GM13976 (cell line): ENCODE measurements around the gene RCOR1.

Experiments
- DNase-seq: peaks from one replicate; pipeline ENCODE4 v3.0.0; 2012; ENCODE audit warnings: low spot score
- in situ Hi-C: fragments of 300-500 bp; cut with MboI; formaldehyde crosslinking; loops from one replicate; pipeline ENCODE4 v1.12.0; 2022; ENCODE audit warnings: low sequenced_read_pairs, mixed read lengths, inconsistent platforms; ENCODE audit not compliant: unreplicated experiment
- TF ChIP-seq, protein P1 (sequence below): IDR thresholded peaks from 2 replicates; pipeline ENCODE4 v1.5.1; 2012; ENCODE audit warnings: borderline replicate concordance, mild to moderate bottlenecking; ENCODE audit not compliant: insufficient read depth; ENCODE audit errors: extremely low read depth, missing control alignments, control extremely low read depth

The RCOR1 gene

DNA sequence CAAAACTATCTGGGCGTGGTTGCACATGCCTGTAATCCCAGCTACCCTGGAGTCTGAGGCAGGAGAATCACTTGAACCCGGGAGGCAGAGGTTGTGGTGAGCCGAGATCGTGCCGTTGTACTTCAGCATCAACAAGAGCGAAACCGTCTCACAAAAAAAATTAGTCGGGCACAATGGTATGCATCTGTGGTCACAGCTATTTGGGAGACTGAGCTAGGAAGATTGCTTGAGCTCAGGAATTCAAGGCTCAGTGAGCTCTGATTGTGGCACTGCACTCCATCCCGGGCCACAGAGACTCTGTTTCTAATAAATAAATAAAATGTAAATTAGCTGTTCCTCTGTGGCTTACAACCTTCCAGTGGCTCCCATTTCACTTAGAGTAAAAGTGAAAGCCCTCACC is 28.0 kb downstream of the RCOR1 start:
- no peak for DNase-seq
- in situ Hi-C loops: no loop called here
- TF ChIP-seq, protein P1, sequence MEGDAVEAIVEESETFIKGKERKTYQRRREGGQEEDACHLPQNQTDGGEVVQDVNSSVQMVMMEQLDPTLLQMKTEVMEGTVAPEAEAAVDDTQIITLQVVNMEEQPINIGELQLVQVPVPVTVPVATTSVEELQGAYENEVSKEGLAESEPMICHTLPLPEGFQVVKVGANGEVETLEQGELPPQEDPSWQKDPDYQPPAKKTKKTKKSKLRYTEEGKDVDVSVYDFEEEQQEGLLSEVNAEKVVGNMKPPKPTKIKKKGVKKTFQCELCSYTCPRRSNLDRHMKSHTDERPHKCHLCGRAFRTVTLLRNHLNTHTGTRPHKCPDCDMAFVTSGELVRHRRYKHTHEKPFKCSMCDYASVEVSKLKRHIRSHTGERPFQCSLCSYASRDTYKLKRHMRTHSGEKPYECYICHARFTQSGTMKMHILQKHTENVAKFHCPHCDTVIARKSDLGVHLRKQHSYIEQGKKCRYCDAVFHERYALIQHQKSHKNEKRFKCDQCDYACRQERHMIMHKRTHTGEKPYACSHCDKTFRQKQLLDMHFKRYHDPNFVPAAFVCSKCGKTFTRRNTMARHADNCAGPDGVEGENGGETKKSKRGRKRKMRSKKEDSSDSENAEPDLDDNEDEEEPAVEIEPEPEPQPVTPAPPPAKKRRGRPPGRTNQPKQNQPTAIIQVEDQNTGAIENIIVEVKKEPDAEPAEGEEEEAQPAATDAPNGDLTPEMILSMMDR: no peak

DNA sequence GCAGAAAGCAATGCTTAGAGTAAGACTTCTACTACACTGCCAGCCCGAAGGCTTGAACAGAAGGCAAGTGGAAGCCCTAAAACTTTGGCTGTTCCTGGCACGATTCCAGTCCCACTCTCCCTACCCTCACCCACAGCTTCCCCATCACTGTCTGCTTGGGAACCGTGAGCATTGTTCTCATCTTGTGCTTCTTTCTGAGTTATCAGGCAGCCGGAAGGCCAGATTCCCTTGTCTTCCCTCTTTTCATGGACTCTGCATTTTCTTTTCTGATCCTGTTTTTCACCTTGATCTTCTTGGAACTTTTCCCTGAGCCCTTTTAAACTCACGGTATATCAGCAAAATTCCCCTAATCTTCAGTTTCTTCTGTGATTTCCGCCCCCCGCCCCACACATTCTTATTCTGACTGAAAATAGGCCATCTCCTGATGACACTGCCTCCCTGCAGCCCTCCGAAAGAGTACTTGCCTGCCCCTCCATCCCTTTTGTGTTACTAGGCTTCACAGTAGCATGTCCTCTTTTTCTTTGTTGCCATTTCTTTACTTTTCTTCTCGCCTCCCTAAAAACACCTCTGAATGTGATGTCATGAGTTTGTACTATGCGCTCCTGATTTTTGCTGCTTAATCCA is 29.9 kb downstream of the RCOR1 start:
- peak; percentile 45 for DNase-seq
- TF ChIP-seq, protein P1: no peak
- in situ Hi-C loops: no loop called here

DNA sequence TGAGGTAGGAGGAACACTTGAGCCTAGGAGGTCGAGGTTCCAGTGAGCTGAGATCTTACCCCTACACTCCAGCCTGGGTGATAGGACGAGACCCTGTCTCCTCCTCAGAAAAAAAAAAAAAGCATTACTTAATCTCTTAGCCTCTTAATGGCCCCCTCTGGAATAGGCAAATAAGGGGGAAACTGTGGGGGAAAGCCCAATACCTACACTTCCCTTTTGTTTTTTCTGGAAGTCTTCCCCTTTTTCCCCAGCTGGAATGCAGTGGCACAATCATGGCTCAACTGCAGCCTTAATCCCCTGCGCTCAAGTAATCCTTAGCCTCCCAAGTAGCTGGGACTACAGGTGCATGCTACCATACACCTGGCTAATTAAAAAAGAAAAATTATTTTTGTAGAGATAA is 32.2 kb downstream of the RCOR1 start:
- DNase-seq: no peak
- in situ Hi-C loops: no loop called here
- TF ChIP-seq, protein P1: no peak

DNA sequence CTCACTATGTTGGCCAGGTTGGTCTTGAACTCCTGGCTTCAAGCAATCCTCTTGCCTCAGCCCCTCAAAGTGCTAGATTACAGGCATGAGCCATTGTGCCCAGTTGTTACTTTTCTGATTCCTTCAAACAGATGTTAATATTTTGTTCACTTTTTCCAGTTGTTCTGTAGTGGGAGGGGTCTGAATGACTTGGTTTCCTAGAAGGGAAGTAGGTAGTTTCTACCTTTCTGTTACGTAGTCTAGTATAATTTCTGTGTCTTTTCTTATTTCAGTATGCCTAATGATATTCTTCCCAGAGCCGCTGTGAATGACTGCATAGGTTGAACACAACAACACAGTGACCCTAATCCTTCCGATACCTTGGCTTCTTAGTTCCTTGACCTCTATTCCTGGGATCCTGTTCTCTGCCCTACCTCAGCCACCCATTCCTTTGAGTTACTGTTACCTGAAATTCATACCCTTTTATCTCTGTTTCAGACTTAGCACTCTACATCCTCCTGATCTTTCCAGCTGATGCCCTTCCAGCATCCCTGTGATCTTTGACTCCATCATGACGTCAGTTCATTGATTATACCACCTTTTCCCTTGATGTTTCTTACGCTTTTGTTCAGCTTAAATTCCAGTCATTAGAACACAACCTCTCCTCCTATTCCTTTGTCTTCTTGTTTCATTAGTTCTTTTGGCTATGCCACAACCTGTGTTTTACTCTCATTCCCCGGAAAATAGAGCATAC is 33.3 kb downstream of the RCOR1 start:
- in situ Hi-C loops: no loop called here
- no peak for DNase-seq
- TF ChIP-seq, protein P1: no peak

DNA sequence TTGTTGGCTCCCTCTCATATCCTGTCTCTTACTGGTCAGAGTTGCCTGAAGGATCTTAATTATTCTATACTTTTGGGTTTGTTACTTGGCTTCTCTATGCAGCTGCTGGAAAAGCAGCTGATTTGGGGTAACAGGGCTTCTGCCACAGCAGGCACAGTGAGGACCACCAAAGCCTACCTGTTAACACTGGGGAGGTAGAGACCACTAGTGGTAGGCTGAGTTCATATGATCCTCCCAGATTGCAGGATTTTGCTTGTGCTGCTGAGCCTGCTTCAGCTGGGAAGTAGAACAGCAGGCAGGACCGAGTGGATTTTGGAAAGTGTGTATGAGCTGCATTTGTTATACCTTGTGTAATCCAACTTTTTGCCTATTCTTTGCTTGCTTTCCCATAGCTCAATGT is 34.1 kb downstream of the RCOR1 start:
- in situ Hi-C loops: no loop called here
- TF ChIP-seq, protein P1: no peak
- no peak for DNase-seq

DNA sequence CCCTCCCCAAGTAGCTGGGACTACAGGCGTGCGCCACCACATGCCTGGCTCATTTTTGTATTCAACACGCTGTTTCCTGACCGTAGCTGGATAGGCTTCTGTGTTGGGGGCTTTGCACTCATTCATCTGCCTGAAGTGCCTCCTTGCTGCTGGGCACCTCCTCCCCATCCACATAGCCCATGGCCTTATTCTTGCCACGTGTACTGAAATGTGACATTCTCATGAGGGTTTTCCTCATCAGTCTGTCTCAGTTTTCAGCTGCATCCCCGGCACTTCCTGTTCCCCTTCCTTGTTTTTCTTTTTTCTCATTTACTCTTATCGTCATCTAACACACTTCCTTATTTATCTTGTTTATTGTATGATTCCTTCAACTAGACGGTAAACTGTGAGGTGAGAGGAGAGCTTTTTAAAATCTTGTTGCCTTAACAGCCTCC is 36.6 kb downstream of the RCOR1 start:
- TF ChIP-seq, protein P1: no peak
- DNase-seq: no peak
- in situ Hi-C loops: no loop called here
